Glutamatergic neuron (in vitro differentiated cells): ENCODE measurements around the gene NCOA7. TPM values are rescaled to one million over a fixed set of nuclear protein-coding genes. Genes with fewer than 3 reads are reported as not detected.

ENCODE experiments used
- DNase-seq: peaks from one replicate; pipeline ENCODE4 v3.0.0; 2022
- H3K27ac Mint-ChIP-seq: one replicate; pipeline ENCODE4 v1.8.0; 2020; ENCODE audit warnings: mild to moderate bottlenecking, mixed read lengths, inconsistent platforms; ENCODE audit not compliant: unreplicated experiment
- H3K27me3 Mint-ChIP-seq: one replicate; pipeline ENCODE4 v1.8.0; 2020; ENCODE audit warnings: mild to moderate bottlenecking, moderate library complexity, mixed read lengths, inconsistent platforms; ENCODE audit not compliant: unreplicated experiment
- H3K36me3 Mint-ChIP-seq: one replicate; pipeline ENCODE4 v1.8.0; 2020; ENCODE audit warnings: mild to moderate bottlenecking, mixed read lengths, inconsistent platforms; ENCODE audit not compliant: unreplicated experiment
- H3K4me1 Mint-ChIP-seq: one replicate; pipeline ENCODE4 v1.8.0; 2020; ENCODE audit warnings: mild to moderate bottlenecking, low read depth, mixed read lengths, inconsistent platforms; ENCODE audit not compliant: unreplicated experiment
- H3K4me3 Mint-ChIP-seq: one replicate; pipeline ENCODE4 v1.8.0; 2020; ENCODE audit warnings: mild to moderate bottlenecking, mixed read lengths, inconsistent platforms; ENCODE audit not compliant: unreplicated experiment
- H3K9me3 Mint-ChIP-seq: one replicate; pipeline ENCODE4 v1.8.0; 2020; ENCODE audit warnings: mild to moderate bottlenecking, moderate library complexity, mixed read lengths, inconsistent platforms; ENCODE audit not compliant: unreplicated experiment
- total RNA-seq: library from RNA; stranded (reverse); fragmentation: NEBNext Ultra II Directional; extraction: Animal tissue kit (Norgen Biotek cat#: 25700); gene quantifications from one replicate; pipeline ENCODE4 v1.2.1, GENCODE V29; 2021; ENCODE audit not compliant: unreplicated experiment
- TF ChIP-seq, protein P1 (sequence below): fragments of 200-600 bp; sonication (generic); IDR thresholded peaks from one replicate; pipeline ENCODE4 v1.5.0; 2021; ENCODE audit not compliant: partially characterized antibody, unreplicated experiment

Gene NCOA7
- total RNA-seq, 1 donor from 2014 or later: 23.5 TPM

DNA sequence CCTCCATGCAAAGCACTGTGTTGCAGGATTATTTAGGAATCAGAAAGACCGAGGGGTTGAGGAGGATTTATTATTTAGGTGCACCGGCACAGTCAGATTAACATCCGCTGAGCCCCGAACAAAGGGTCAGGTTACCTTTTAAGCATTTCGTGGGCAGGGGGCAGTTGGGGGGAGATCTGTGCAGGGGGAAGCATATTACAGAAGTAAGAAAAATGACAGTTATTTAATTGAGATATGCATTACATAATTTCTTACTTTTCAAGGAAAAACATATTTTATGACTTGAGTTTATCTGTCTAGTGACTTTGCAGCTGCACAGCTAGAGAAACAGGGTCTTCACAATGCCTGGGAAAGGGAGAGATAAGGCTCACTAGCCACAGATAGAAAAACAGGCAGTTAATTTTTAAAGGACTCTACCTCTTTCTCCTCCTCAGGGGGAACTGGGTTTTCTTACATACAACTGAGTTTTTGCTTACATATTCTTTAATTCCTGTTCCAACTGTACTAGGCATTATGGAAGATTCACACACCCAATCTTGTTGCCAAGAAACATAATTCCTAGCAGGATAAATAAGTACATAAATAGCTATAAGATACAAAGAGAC lies 164.1 kb downstream of the NCOA7 start:
- Mint-ChIP-seq H3K36me3 (peaks cover 7% of the 10 kb centered on the region), H3K27ac (no peak overlapping the region), H3K9me3 (peaks cover 2% of the 10 kb centered on the region), H3K4me1 (no peaks in the 10 kb centered on the region), H3K4me3 (peak overlapping the region; percentile 4), H3K27me3 (peaks cover 3% of the 10 kb centered on the region)
- DNase-seq: no peak
- TF ChIP-seq, protein P1, sequence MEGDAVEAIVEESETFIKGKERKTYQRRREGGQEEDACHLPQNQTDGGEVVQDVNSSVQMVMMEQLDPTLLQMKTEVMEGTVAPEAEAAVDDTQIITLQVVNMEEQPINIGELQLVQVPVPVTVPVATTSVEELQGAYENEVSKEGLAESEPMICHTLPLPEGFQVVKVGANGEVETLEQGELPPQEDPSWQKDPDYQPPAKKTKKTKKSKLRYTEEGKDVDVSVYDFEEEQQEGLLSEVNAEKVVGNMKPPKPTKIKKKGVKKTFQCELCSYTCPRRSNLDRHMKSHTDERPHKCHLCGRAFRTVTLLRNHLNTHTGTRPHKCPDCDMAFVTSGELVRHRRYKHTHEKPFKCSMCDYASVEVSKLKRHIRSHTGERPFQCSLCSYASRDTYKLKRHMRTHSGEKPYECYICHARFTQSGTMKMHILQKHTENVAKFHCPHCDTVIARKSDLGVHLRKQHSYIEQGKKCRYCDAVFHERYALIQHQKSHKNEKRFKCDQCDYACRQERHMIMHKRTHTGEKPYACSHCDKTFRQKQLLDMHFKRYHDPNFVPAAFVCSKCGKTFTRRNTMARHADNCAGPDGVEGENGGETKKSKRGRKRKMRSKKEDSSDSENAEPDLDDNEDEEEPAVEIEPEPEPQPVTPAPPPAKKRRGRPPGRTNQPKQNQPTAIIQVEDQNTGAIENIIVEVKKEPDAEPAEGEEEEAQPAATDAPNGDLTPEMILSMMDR: no peak

DNA sequence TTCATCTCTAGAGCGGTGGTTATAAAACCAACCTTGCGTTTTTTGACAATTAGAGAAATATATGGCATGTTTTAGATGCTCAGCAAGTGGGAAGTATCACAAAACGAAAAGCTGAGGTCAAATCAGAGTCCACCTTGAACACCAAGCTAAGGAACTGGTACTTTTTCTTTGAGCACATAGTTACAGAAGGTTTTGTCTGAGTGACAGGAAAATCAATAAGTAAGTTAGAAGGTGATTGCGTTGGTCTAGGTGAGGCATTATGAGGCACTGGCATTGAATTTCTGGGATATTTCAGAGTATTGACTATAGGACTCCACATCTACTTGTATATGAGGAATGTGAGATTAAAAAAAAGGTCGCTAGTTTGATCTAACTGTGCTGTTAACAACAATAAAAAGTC lies 165.2 kb downstream of the NCOA7 start:
- Mint-ChIP-seq H3K36me3 (peaks cover 7% of the 10 kb centered on the region), H3K4me3 (no peak overlapping the region), H3K27ac (peak overlapping the region; percentile 22), H3K27me3 (peaks cover 3% of the 10 kb centered on the region), H3K9me3 (peaks cover 2% of the 10 kb centered on the region), H3K4me1 (no peaks in the 10 kb centered on the region)
- no peak for DNase-seq
- TF ChIP-seq, protein P1: no peak

DNA sequence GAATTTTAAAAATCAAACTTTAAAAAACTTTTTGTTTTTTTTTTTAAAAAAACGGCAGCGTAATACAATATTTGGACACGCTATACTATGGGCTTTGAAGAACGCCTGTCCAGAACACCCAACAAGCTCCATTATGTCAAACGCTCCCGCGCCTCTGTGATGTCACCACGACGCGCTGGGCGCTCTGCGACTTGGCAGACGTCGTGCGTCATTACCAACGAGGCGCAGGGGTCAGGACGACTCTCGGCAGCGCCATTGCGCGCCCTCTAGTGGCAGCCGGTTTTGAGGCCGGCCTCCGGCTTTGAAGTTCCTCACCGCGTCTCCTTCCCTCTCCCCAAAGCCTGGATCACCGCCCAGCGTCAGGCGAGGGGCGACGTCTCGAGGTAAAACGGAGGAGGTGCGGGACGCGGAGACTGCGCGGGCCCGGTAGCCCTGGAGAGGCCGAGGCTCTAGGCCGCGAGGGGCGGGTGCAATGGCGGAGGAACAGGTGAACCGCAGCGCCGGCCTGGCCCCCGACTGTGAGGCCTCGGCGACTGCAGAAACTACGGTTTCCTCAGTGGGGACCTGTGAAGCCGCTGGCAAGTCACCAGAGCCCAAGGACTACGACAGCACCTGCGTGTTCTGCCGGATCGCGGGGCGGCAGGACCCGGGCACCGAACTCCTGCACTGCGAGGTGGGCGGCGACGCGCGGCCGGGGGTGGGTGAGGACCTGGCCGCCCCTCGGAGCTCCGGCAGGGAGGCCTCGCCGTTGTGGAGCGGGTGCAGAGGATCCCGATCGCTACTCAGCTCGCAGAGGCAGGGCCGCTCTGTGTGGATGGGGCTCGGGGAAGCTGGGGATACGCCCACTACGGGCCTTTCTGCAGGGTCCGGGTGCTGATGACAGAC lies 166.0 kb downstream of the NCOA7 start, which contains the start of gene HINT3:
HINT3 (plus strand) TSS at position 265 of the 885 bp plus-strand sequence; CDS start at position 473, 208 bp downstream.
- Mint-ChIP-seq H3K27me3 (peaks cover 3% of the 10 kb centered on the region), H3K27ac (peak within 1 kb of the TSS; percentile 22), H3K36me3 (peaks cover 7% of the 10 kb centered on the region), H3K9me3 (peaks cover 2% of the 10 kb centered on the region), H3K4me3 (no peak within 1 kb of the TSS), H3K4me1 (peaks cover 1% of the 10 kb centered on the region)
- TF ChIP-seq, protein P1: peak; percentile 98
- peak; percentile 99 for DNase-seq

DNA sequence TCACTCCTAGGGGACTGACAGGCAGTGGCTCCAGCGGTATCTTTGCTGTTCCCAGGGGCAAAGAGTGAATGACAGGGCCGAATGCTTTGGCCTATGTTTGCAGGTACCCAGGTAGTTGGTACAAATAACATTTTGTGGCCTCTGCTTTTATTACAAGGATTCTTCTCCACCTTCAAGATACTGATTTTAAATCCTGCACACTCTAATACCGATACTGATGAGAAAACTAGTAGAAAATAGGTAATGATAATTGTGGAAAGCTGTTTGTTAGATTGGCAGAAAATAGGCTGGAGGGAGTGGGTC lies 166.6 kb downstream of the NCOA7 start:
- DNase-seq: no peak
- H3K27ac Mint-ChIP-seq: no peak overlapping the region
- H3K27me3 Mint-ChIP-seq: no peaks in the 10 kb centered on the region
- no peak overlapping the region for H3K4me3 Mint-ChIP-seq
- TF ChIP-seq, protein P1: no peak
- H3K9me3 Mint-ChIP-seq: peaks cover under 1% of the 10 kb centered on the region
- peaks cover 2% of the 10 kb centered on the region for H3K36me3 Mint-ChIP-seq
- peaks cover 2% of the 10 kb centered on the region for H3K4me1 Mint-ChIP-seq

DNA sequence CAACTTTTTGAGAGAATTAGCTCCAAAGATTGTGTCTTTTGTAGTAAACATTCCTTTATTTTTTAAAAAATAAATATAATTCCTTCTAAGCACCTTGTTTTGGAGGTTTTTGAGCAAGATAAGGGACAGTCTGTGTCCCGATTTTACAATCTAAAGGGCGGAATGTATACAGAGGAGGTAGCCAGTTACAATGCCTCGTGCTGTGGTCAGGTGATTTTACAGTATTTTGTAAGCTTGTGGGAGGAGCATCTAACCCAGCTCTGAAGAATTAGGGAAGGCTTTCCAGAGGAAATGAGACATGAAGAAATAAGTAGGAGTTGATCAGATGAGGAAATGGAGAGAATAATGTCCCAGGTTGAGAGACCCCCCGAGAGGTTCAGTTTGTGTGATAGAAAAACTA lies 167.1 kb downstream of the NCOA7 start:
- TF ChIP-seq, protein P1: no peak
- no peak for DNase-seq
- Mint-ChIP-seq H3K4me3 (no peak overlapping the region), H3K27me3 (no peaks in the 10 kb centered on the region), H3K9me3 (no peaks in the 10 kb centered on the region), H3K27ac (no peak overlapping the region), H3K36me3 (no peaks in the 10 kb centered on the region), H3K4me1 (peaks cover 6% of the 10 kb centered on the region)
